GM04503 (cell line): ENCODE measurements around the gene PIGK.
"Not testable (repeated sequence)": the region's sequence is repeated elsewhere in the genome, so short reads cannot be mapped to it uniquely, and the experiment has no call there.

Experiments
- DNase-seq: peaks from one replicate; pipeline ENCODE4 v3.0.0-alpha.2; 2012; ENCODE audit warnings: low read depth

Gene PIGK

GRCh38 chr1:77193951-77194350 is 25.3 kb downstream of the PIGK start:
- DNase-seq = no peak

- DNase-seq = no peak
Observed at GRCh38 chr1:77188770-77189169, 30.5 kb downstream of the PIGK start.

- not testable (repeated sequence) for DNase-seq
Observed at GRCh38 chr1:77186907-77187306, 32.3 kb downstream of the PIGK start.

GRCh38 chr1:77182083-77182482 is 37.1 kb downstream of the PIGK start:
- no peak for DNase-seq

GRCh38 chr1:77179632-77180031 is 39.6 kb downstream of the PIGK start:
- no peak for DNase-seq

GRCh38 chr1:77175230-77175844 is 43.9 kb downstream of the PIGK start:
- no peak for DNase-seq

GRCh38 chr1:77170687-77171086 is 48.5 kb downstream of the PIGK start:
- peak; percentile 22 for DNase-seq

GRCh38 chr1:77168358-77168757 is 50.9 kb downstream of the PIGK start:
- DNase-seq = no peak

GRCh38 chr1:77164434-77164944 is 54.7 kb downstream of the PIGK start:
- DNase-seq = no peak

GRCh38 chr1:77159706-77160105 is 59.5 kb downstream of the PIGK start:
- not testable (repeated sequence) for DNase-seq

GRCh38 chr1:77156214-77156613 is 63.0 kb downstream of the PIGK start:
- no peak for DNase-seq

GRCh38 chr1:77146270-77146669 is 73.0 kb downstream of the PIGK start:
- no peak for DNase-seq

- no peak for DNase-seq
Observed at GRCh38 chr1:77143529-77144121, 75.6 kb downstream of the PIGK start.

- no peak for DNase-seq
Observed at GRCh38 chr1:77139389-77139788, 79.8 kb downstream of the PIGK start.

- DNase-seq = no peak
Observed at GRCh38 chr1:77134359-77134758, 84.9 kb downstream of the PIGK start.

GRCh38 chr1:77133731-77134358 is 85.4 kb downstream of the PIGK start:
- no peak for DNase-seq

GRCh38 chr1:77126307-77126706 is 92.9 kb downstream of the PIGK start:
- DNase-seq = peak; percentile 31

GRCh38 chr1:77121503-77121902 is 97.7 kb downstream of the PIGK start:
- no peak for DNase-seq

- DNase-seq = no peak
Observed at GRCh38 chr1:77120950-77121349, 98.3 kb downstream of the PIGK start.

- DNase-seq = no peak
Observed at GRCh38 chr1:77118712-77119111, 100.5 kb downstream of the PIGK start.

- no peak for DNase-seq
Observed at GRCh38 chr1:77104672-77105071, 114.6 kb downstream of the PIGK start.

GRCh38 chr1:77103486-77103885 is 115.7 kb downstream of the PIGK start:
- DNase-seq = no peak

- peak; percentile 10 for DNase-seq
Observed at GRCh38 chr1:77100875-77101274, 118.4 kb downstream of the PIGK start.
